GM12872 (cell line): ENCODE measurements around the gene NOL4L.

Experiments
- CTCF ChIP-seq: IDR thresholded peaks from 3 replicates; pipeline ENCODE4 v1.5.1; 2011; ENCODE audit warnings: low read depth, mild to moderate bottlenecking, low read length, moderate library complexity; ENCODE audit not compliant: insufficient read depth

NOL4L gene

GRCh38 chr20:32533732-32534131 is 51.4 kb downstream of the NOL4L start:
- no peak for TF ChIP-seq CTCF

- no peak for TF ChIP-seq CTCF
Observed at GRCh38 chr20:32532246-32532645, 52.9 kb downstream of the NOL4L start.

GRCh38 chr20:32528905-32529670 is 56.0 kb downstream of the NOL4L start:
- no peak for TF ChIP-seq CTCF

GRCh38 chr20:32528171-32528891 is 56.8 kb downstream of the NOL4L start:
- TF ChIP-seq CTCF = no peak

- TF ChIP-seq CTCF = no peak
Observed at GRCh38 chr20:32527447-32528055, 57.6 kb downstream of the NOL4L start.

GRCh38 chr20:32527052-32527446 is 58.1 kb downstream of the NOL4L start:
- TF ChIP-seq CTCF = no peak

GRCh38 chr20:32526541-32526940 is 58.6 kb downstream of the NOL4L start:
- no peak for TF ChIP-seq CTCF
